IMR-90 (cell line): Measurements from ENCODE around the gene MARK4. TPM values are rescaled to one million over a fixed set of nuclear protein-coding genes. Genes with fewer than 3 reads are reported as not detected.

Experiments used
- ATAC-seq: fragments of 200-7000 bp; cut with Tn5 transposase; 2 replicates; pipeline ENCODE4 v1.9.1; 2020; ENCODE audit warnings: low read depth, mild to moderate bottlenecking, moderate library complexity
- BruUV-seq: library from RNA; stranded (reverse); fragments of 400-500 nt; replicated peaks from 2 replicates; lab custom pipeline; 2021; lab: Mats Ljungman, UMichigan
- CTCF ChIA-PET: fragments of 300-600 bp; formaldehyde crosslinking; extraction: SDS; loops from one replicate; lab custom pipeline; 2021; ENCODE audit warnings: antibody characterized with exemption; lab: Yijun Ruan, JAX
- POLR2A ChIA-PET: fragments of 300-600 bp; sonication (Branson Sonifier 250); formaldehyde crosslinking; loops from one replicate; lab custom pipeline; 2022; ENCODE audit warnings: antibody characterized with exemption; ENCODE audit not compliant: unreplicated experiment; lab: Charles Lee
- DNase-seq: peaks from one replicate; pipeline ENCODE4 v3.0.0; 2013
- H2AFZ ChIP-seq: replicated peaks from 2 replicates; pipeline ENCODE3; 2013; ENCODE audit warnings: low read length, mild to moderate bottlenecking; ENCODE audit not compliant: poor library complexity
- H2AK5ac ChIP-seq: 2 replicates; pipeline ENCODE4 v1.6.1; 2013; ENCODE audit warnings: low read depth, low read length, inconsistent platforms
- H2AK9ac ChIP-seq: replicated peaks from 2 replicates; pipeline ENCODE3; 2013; ENCODE audit warnings: mild to moderate bottlenecking, low read depth, low read length, moderate library complexity; ENCODE audit not compliant: poor library complexity
- H2BK120ac ChIP-seq: 2 replicates; pipeline ENCODE4 v1.6.1; 2013; ENCODE audit warnings: low read depth, low read length, inconsistent platforms
- H2BK15ac ChIP-seq: 3 replicates; pipeline ENCODE4 v1.6.1; 2013; ENCODE audit warnings: low read depth, low read length, inconsistent platforms
- H2BK20ac ChIP-seq: 2 replicates; pipeline ENCODE4 v1.6.1; 2013; ENCODE audit warnings: low read depth, mild to moderate bottlenecking, inconsistent platforms, low read length, moderate library complexity
- H2BK5ac ChIP-seq: 2 replicates; pipeline ENCODE4 v1.6.1; 2013; ENCODE audit warnings: mild to moderate bottlenecking, low read depth, low read length, inconsistent platforms; ENCODE audit not compliant: poor library complexity, severe bottlenecking
- H3K14ac ChIP-seq: replicated peaks from 2 replicates; pipeline ENCODE4 v1.6.1; 2013; ENCODE audit warnings: low read depth, low read length, inconsistent platforms
- H3K18ac ChIP-seq: 2 replicates; pipeline ENCODE4 v1.6.1; 2013; ENCODE audit warnings: low read depth, low read length, control low read depth
- H3K23ac ChIP-seq: 2 replicates; pipeline ENCODE4 v1.6.1; 2013; ENCODE audit warnings: low read depth, low read length, inconsistent platforms
- H3K27ac ChIP-seq: 2 replicates; pipeline ENCODE4 v1.5.1; 2013; ENCODE audit warnings: mild to moderate bottlenecking, control low read depth, low read length; ENCODE audit not compliant: insufficient read depth
- H3K27me3 ChIP-seq: 2 replicates; pipeline ENCODE4 v1.6.1; 2013; ENCODE audit warnings: low read length; ENCODE audit not compliant: control insufficient read depth, insufficient read depth
- H3K36me3 ChIP-seq: 2 replicates; pipeline ENCODE4 v1.6.1; 2013; ENCODE audit warnings: low read length, mixed read lengths; ENCODE audit not compliant: control insufficient read depth, insufficient read depth
- H3K4ac ChIP-seq: 2 replicates; pipeline ENCODE4 v1.6.1; 2013; ENCODE audit warnings: low read depth, low read length, inconsistent platforms
- H3K4me1 ChIP-seq: 2 replicates; pipeline ENCODE4 v1.6.1; 2013; ENCODE audit warnings: low read length, mixed read lengths; ENCODE audit not compliant: control insufficient read depth, insufficient read depth
- H3K4me2 ChIP-seq: 2 replicates; pipeline ENCODE4 v1.6.1; 2013; ENCODE audit warnings: low read depth, mild to moderate bottlenecking, control low read depth, low read length, moderate library complexity
- H3K4me3 ChIP-seq: 2 replicates; pipeline ENCODE4 v1.5.1; 2013; ENCODE audit warnings: low read depth, mild to moderate bottlenecking, control low read depth, low read length, moderate library complexity; ENCODE audit not compliant: insufficient read depth
- H3K56ac ChIP-seq: 2 replicates; pipeline ENCODE4 v1.6.1; 2013; ENCODE audit warnings: low read length, inconsistent platforms; ENCODE audit not compliant: insufficient read depth; ENCODE audit errors: extremely low read depth
- H3K79me1 ChIP-seq, 2 experiments: 2 replicates each; pipeline ENCODE4 v1.6.1; 2013; ENCODE audit warnings: low read length in 2 of 2, inconsistent platforms in 1 of 2, low read depth in 1 of 2
- H3K9ac ChIP-seq: 2 replicates; pipeline ENCODE4 v1.6.1; 2013; ENCODE audit warnings: low read depth, low read length, control low read depth
- H3K9me1 ChIP-seq: 2 replicates; pipeline ENCODE4 v1.6.1; 2013; ENCODE audit warnings: low read length, inconsistent platforms; ENCODE audit not compliant: insufficient read depth
- H3K9me3 ChIP-seq: 2 replicates; pipeline ENCODE4 v1.6.1; 2013; ENCODE audit warnings: low read length; ENCODE audit not compliant: control insufficient read depth, insufficient read depth
- H4K20me1 ChIP-seq: 2 replicates; pipeline ENCODE4 v1.6.1; 2013; ENCODE audit warnings: low read length, inconsistent platforms; ENCODE audit not compliant: insufficient read depth
- H4K5ac ChIP-seq: 2 replicates; pipeline ENCODE4 v1.6.1; 2013; ENCODE audit warnings: mild to moderate bottlenecking, low read depth, low read length, control low read depth
- H4K8ac ChIP-seq, 2 experiments: 2 replicates each; pipeline ENCODE4 v1.6.1; 2013; ENCODE audit warnings: low read depth in 2 of 2, low read length in 2 of 2, control low read depth in 1 of 2, inconsistent platforms in 1 of 2
- H4K91ac ChIP-seq: 2 replicates; pipeline ENCODE4 v1.6.1; 2013; ENCODE audit warnings: low read depth, low read length, inconsistent platforms; ENCODE audit not compliant: insufficient read depth
- BHLHE40 ChIP-seq: fragments of 150-350 bp; IDR thresholded peaks from 2 replicates; pipeline ENCODE4 v1.6.1; 2016; ENCODE audit warnings: mild to moderate bottlenecking, low read depth, low read length
- CEBPB ChIP-seq: IDR thresholded peaks from 2 replicates; pipeline ENCODE4 v1.6.1; 2012; ENCODE audit warnings: low read depth, low read length, improper control_type of control experiment
- CHD1 ChIP-seq: IDR thresholded peaks from 2 replicates; pipeline ENCODE4 v1.6.1; 2012; ENCODE audit warnings: low read depth, low read length, improper control_type of control experiment
- CTCF ChIP-seq: conservative IDR thresholded peaks from 2 replicates; pipeline ENCODE4 v1.5.1; 2012; ENCODE audit warnings: mild to moderate bottlenecking, low read depth, low read length, improper control_type of control experiment
- MAFK ChIP-seq: IDR thresholded peaks from 2 replicates; pipeline ENCODE4 v1.6.1; 2012; ENCODE audit warnings: low read depth, low read length, improper control_type of control experiment
- NFE2L2 ChIP-seq: fragments of 150-350 bp; IDR thresholded peaks from 2 replicates; pipeline ENCODE4 v1.6.1; 2016; ENCODE audit warnings: low read depth, mild to moderate bottlenecking, low read length
- RAD21 ChIP-seq: IDR thresholded peaks from 2 replicates; pipeline ENCODE4 v1.6.1; 2012; ENCODE audit warnings: low read length, improper control_type of control experiment
- RCOR1 ChIP-seq: IDR thresholded peaks from 2 replicates; pipeline ENCODE4 v1.6.1; 2012; ENCODE audit warnings: mild to moderate bottlenecking, low read length, improper control_type of control experiment; ENCODE audit not compliant: insufficient replicate concordance
- RFX5 ChIP-seq: IDR thresholded peaks from 2 replicates; pipeline ENCODE4 v1.8.0; 2012; ENCODE audit warnings: low read depth, mild to moderate bottlenecking, low read length, moderate library complexity
- SMC3 ChIP-seq: fragments of 150-350 bp; IDR thresholded peaks from 2 replicates; pipeline ENCODE4 v1.6.1; 2016; ENCODE audit warnings: low read depth, mild to moderate bottlenecking, antibody characterized with exemption, low read length, moderate library complexity
- USF2 ChIP-seq: fragments of 150-350 bp; IDR thresholded peaks from 2 replicates; pipeline ENCODE4 v1.6.1; 2017; ENCODE audit warnings: mild to moderate bottlenecking, antibody characterized with exemption, low read length, low read depth
- WGBS, 2 experiments: methylation state at CpG; one replicate each; pipeline versions ENCODE4 v1.1.5 to v1.1.7; 2013; ENCODE audit warnings: missing lambda C conversion rate in 2 of 2; ENCODE audit not compliant: insufficient read length in 1 of 2; ENCODE audit errors: extremely low coverage in 2 of 2; 5-methylcytosine and 5-hydroxymethylcytosine counted together
- dilution Hi-C: fragments of 300-500 bp; cut with HindIII; formaldehyde crosslinking; loops from one replicate; pipeline ENCODE4 v1.14.3; 2018; ENCODE audit warnings: low sequenced_read_pairs; ENCODE audit not compliant: unreplicated experiment
- in situ Hi-C: fragments of 300-500 bp; cut with MboI; formaldehyde crosslinking; loops from 3 replicates; pipeline ENCODE4 v1.14.3; 2019; ENCODE audit warnings: low sequenced_read_pairs, inconsistent platforms, mixed read lengths
- intact Hi-C: fragments of 100-400 bp; cut with micrococcal nuclease; formaldehyde crosslinking; loops from 2 replicates; pipeline ENCODE4 v1.10.0; 2022
- polyA plus RNA-seq, 3 experiments: library from polyadenylated mRNA; depleted of rRNA; stranded (reverse); fragments of >200 nt; gene quantifications; 2 replicates each; pipeline ENCODE4 v1.2.3, GENCODE V29; 2012; ENCODE audit warnings: low replicate concordance in 1 of 3
- total RNA-seq: library from RNA; depleted of rRNA; stranded (reverse); fragments of >200 nt; gene quantifications from 2 replicates; pipeline ENCODE4 v1.2.3, GENCODE V29; 2012

MARK4 gene
- total and polyA plus RNA-seq, 2 of the 4 experiments (the other 2 are of a cell fraction), result 11.3 to 20.7 TPM

- BruUV-seq, result no TSS peak
- dilution Hi-C loops, result no loop called here
- CTCF ChIA-PET, result no interaction called here
Observed at GRCh38 chr19:45218426-45218825, 32.6 kb upstream of the MARK4 start.

More at GRCh38 chr19:45218426-45218825, 32.6 kb upstream of the MARK4 start:
- Histone ChIP-seq H3K4me3 (no peak overlapping the region), H3K18ac (no peak overlapping the region), H3K9me3 (no peaks in the 10 kb centered on the region), H3K14ac (no peak overlapping the region), H3K9me1 (no peaks in the 10 kb centered on the region), H3K4me2 (no peak overlapping the region), H3K9ac (no peak overlapping the region), H2BK20ac (no peak overlapping the region), H3K27me3 (peaks cover 66% of the 10 kb centered on the region), H3K27ac (no peak overlapping the region), H2AK9ac (no peak overlapping the region), H2BK5ac (no peak overlapping the region), H4K91ac (no peak overlapping the region), H4K5ac (no peak overlapping the region), H2BK120ac (no peak overlapping the region), H2AFZ (no peak overlapping the region), H3K23ac (no peak overlapping the region), H4K8ac (no peak overlapping the region), H3K79me1 (no peaks in the 10 kb centered on the region), H2BK15ac (no peak overlapping the region), H3K36me3 (no peaks in the 10 kb centered on the region), H2AK5ac (no peak overlapping the region), H3K56ac (no peak overlapping the region), H3K4me1 (peaks cover 2% of the 10 kb centered on the region; the same call in 1 of the 2 replicates), H3K4ac (no peak overlapping the region), H4K20me1 (no peaks in the 10 kb centered on the region; the same call in 1 of the 2 replicates)
- DNase-seq, result no peak
- 47% methylated on average over 3 of the region's 4 CpGs; no CpG with 5 or more reads in 1 of the 2 experiments for WGBS, 2 experiments
- in situ Hi-C loops, result no loop called here
- intact Hi-C loops, result no loop called here
- no peak for ATAC-seq
- POLR2A ChIA-PET, result no interaction called here
- no peak for TF ChIP-seq SMC3
- TF ChIP-seq RFX5, result no peak
- TF ChIP-seq CHD1, result no peak
- TF ChIP-seq NFE2L2, result no peak
- TF ChIP-seq RCOR1, result no peak
- no peak for TF ChIP-seq MAFK
- TF ChIP-seq RAD21, result no peak
- no peak for TF ChIP-seq CEBPB
- no peak for TF ChIP-seq USF2
- TF ChIP-seq CTCF, result no peak
- TF ChIP-seq BHLHE40, result no peak
